Stomach (tissue), 9 donors: Measurements from ENCODE around the gene MAP2K4. TPM values are rescaled to one million over a fixed set of nuclear protein-coding genes. Genes with fewer than 3 reads are reported as not detected.

Experiments
- DNase-seq, 2 donors: peaks; one replicate each; pipeline versions ENCODE4 v3.0.0 to v3.0.0-alpha.2; 2013 to 2019
- H3K27ac ChIP-seq, 5 donors: fragments of 200-600 bp in 4 of 5; sonication (generic) in 4 of 5; one replicate each; pipeline ENCODE4 v1.5.1; 2013 to 2019; ENCODE audit warnings: mild to moderate bottlenecking in 1 of 5, moderate library complexity in 1 of 5
- H3K27me3 ChIP-seq, 3 donors: fragments of 200-600 bp; sonication (generic); one replicate each; pipeline ENCODE4 v1.5.1; 2017 to 2019; ENCODE audit warnings: mixed run types in 1 of 3
- H3K36me3 ChIP-seq, 4 donors: fragments of 200-600 bp; sonication (generic); 1 replicate in 3 of 4; 2 replicates in 1 of 4; pipeline ENCODE4 v1.5.1; 2016 to 2019
- H3K4me1 ChIP-seq, 4 donors: fragments of 200-600 bp; sonication (generic); one replicate each; pipeline ENCODE4 v1.5.1; 2016 to 2019
- H3K4me3 ChIP-seq, 4 donors: fragments of 200-600 bp; sonication (generic) in 3 of 4; one replicate each; pipeline ENCODE4 v1.5.1; 2016 to 2019; ENCODE audit warnings: mild to moderate bottlenecking in 1 of 4
- H3K9me3 ChIP-seq, 4 donors: fragments of 200-600 bp; sonication (generic); one replicate each; pipeline ENCODE4 v1.5.1; 2016 to 2019
- CTCF ChIP-seq, 7 experiments: fragments of 450-650 bp in 4 of 7; fragments of 200-600 bp in 3 of 7; sonication (generic) in 3 of 7; IDR thresholded peaks; one replicate each; pipeline ENCODE4 v1.5.1; 2016 to 2019; ENCODE audit warnings: antibody characterized with exemption in 7 of 7, control low read depth in 2 of 7, mild to moderate bottlenecking in 1 of 7
- EP300 ChIP-seq: sonication (generic); formaldehyde crosslinking; IDR thresholded peaks from one replicate; pipeline ENCODE4 v1.6.1; 2017; ENCODE audit warnings: antibody characterized with exemption
- POLR2A ChIP-seq, 4 donors: fragments of 450-650 bp; IDR thresholded peaks; one replicate each; pipeline ENCODE4 v1.6.1; 2016; ENCODE audit warnings: antibody characterized with exemption in 4 of 4, control low read depth in 2 of 4, mild to moderate bottlenecking in 1 of 4, moderate library complexity in 1 of 4
- POLR2AphosphoS5 ChIP-seq, 3 donors: sonication (generic); formaldehyde crosslinking; IDR thresholded peaks; one replicate each; pipeline ENCODE4 v1.6.1; 2016; ENCODE audit warnings: antibody characterized with exemption in 3 of 3
- WGBS, 5 donors: extraction: QIAGEN DNeasy Blood & Tissue Kit in 3 of 5; methylation state at CpG; one replicate each; pipeline versions ENCODE4 v1.1.5 to v1.1.7; 2013 to 2018; 5-methylcytosine and 5-hydroxymethylcytosine counted together
- intact Hi-C: fragments of 100-400 bp; cut with DNase I; formaldehyde crosslinking; loops from one replicate; pipeline ENCODE4 v1.15.1; 2023; ENCODE audit warnings: low total_unique reads
- polyA plus RNA-seq, 3 donors: library from polyadenylated mRNA; stranded (reverse); fragments of 200-250 nt; gene quantifications; one replicate each; pipeline ENCODE4 v1.2.3, GENCODE V29; 2013
- total RNA-seq, 5 donors: library from RNA; depleted of rRNA; stranded (reverse); fragments of >200 nt; gene quantifications; one replicate each; pipeline versions ENCODE4 v1.1.0 to v1.2.3, GENCODE V29; 2014 to 2016
- donor health status: healthy with polysubstance abuse.
- donor health status: Bipolar disorder and iron deficiency.
- donor health status: healthy.

The MAP2K4 gene
- total and polyA plus RNA-seq, 8 donors = 1.4 to 174 (median 21.9) TPM

- H3K27ac ChIP-seq = no peak overlapping the region
- TF ChIP-seq EP300 (no peak), CTCF (IDR thresholded peaks at IDR 0.05) (no peak), POLR2A (IDR thresholded peaks at IDR 0.05) (no peak), POLR2AphosphoS5 (IDR thresholded peaks at IDR 0.05) (no peak)
- DNase-seq = no peak
- H3K36me3 ChIP-seq = peaks cover 5 to 38% (median 27%) of the 10 kb centered on the region in 4 donors
- WGBS, 5 donors = 95 to 99% (median 97%) methylated on average over 5 of the region's 5 CpGs
- H3K27me3 ChIP-seq = no peaks in the 10 kb centered on the region
- H3K4me1 ChIP-seq = peaks cover 0 to 15% (median 5%) of the 10 kb centered on the region in 4 donors
- intact Hi-C loops = no loop called here
- no peaks in the 10 kb centered on the region for H3K9me3 ChIP-seq
- H3K4me3 ChIP-seq = no peak overlapping the region
Observed at GRCh38 chr17:12095522-12095921, 74.8 kb downstream of the MAP2K4 start.

- H3K4me1 ChIP-seq = peaks cover 0 to 15% (median 5%) of the 10 kb centered on the region in 4 donors
- DNase-seq = no peak
- H3K27me3 ChIP-seq = no peaks in the 10 kb centered on the region
- no peak overlapping the region for H3K27ac ChIP-seq
- peaks cover 5 to 35% (median 30%) of the 10 kb centered on the region in 4 donors for H3K36me3 ChIP-seq
- intact Hi-C loops = no loop called here
- H3K9me3 ChIP-seq = no peaks in the 10 kb centered on the region
- WGBS, 5 donors = 80 to 92% (median 87%) methylated on average over 3 of the region's 3 CpGs
- H3K4me3 ChIP-seq = no peak overlapping the region
- no peak for TF ChIP-seq CTCF (IDR thresholded peaks at IDR 0.05)
- no peak for TF ChIP-seq EP300
- no peak for TF ChIP-seq POLR2A (IDR thresholded peaks at IDR 0.05)
- no peak for TF ChIP-seq POLR2AphosphoS5 (IDR thresholded peaks at IDR 0.05)
Observed at GRCh38 chr17:12097326-12097725, 76.6 kb downstream of the MAP2K4 start.

DNA sequence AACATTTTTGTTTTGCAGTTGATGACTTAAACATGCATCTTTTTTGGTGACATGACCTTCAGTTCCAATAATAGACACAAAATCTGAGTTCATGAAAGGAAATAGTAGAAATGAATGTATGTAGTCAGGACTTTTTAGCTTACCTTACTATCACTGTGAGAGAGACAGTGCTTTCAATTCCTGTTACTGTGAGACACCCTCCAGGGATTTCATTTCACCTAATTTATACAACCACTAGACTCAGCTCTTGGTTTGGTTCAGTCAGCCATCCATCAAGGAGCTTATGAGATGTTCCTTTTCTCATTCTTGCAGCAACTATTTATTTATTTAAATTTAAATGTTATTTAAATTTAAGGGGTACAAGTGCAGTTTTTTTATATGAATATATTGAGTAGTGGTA lies 77.9 kb downstream of the MAP2K4 start:
- H3K36me3 ChIP-seq = peaks cover 5 to 35% (median 30%) of the 10 kb centered on the region in 4 donors
- H3K27me3 ChIP-seq = no peaks in the 10 kb centered on the region
- no peak overlapping the region for H3K4me3 ChIP-seq
- TF ChIP-seq EP300 = no peak
- TF ChIP-seq CTCF (IDR thresholded peaks at IDR 0.05) = no peak
- no peak for TF ChIP-seq POLR2A (IDR thresholded peaks at IDR 0.05)
- TF ChIP-seq POLR2AphosphoS5 (IDR thresholded peaks at IDR 0.05) = no peak
- H3K27ac ChIP-seq = no peak overlapping the region
- peaks cover 0 to 15% (median under 1%) of the 10 kb centered on the region in 4 donors for H3K4me1 ChIP-seq
- intact Hi-C loops = no loop called here
- no peaks in the 10 kb centered on the region for H3K9me3 ChIP-seq
- no peak for DNase-seq

DNA sequence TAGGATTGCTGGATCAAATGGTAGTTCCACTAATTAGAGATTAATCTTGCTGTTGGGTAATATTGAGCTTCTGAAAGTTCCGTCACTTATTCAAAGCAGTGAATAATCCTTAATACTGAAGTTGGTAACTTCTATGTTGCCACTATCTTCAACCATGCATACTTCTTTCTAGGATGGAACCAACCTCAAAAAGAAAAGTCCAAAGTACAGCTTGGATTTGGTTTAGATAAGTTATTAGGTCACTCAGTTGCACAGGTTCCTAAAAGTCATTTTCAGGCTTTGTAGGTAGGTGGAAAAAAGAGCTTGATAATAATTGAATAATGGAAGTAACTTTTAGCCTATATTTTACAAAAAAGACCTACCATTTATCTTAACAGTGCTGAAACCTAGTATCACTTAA lies 78.7 kb downstream of the MAP2K4 start:
- no peaks in the 10 kb centered on the region for H3K27me3 ChIP-seq
- peaks cover 0 to 15% (median 0%) of the 10 kb centered on the region in 4 donors for H3K4me1 ChIP-seq
- intact Hi-C loops = no loop called here
- H3K4me3 ChIP-seq = no peak overlapping the region
- H3K9me3 ChIP-seq = no peaks in the 10 kb centered on the region
- no peak overlapping the region for H3K27ac ChIP-seq
- no peak for TF ChIP-seq POLR2A (IDR thresholded peaks at IDR 0.05)
- no peak for TF ChIP-seq CTCF (IDR thresholded peaks at IDR 0.05)
- no peak for TF ChIP-seq POLR2AphosphoS5 (IDR thresholded peaks at IDR 0.05)
- TF ChIP-seq EP300 = no peak
- 95 to 98% (median 97%) methylated on average over 1 of the region's 1 CpG for WGBS, 5 donors
- H3K36me3 ChIP-seq = peaks cover 5 to 35% (median 30%) of the 10 kb centered on the region in 4 donors
- no peak for DNase-seq
